Endothelial cell of umbilical vein (primary cell): ENCODE results near the gene TEX29. TPM values are rescaled to one million over a fixed set of nuclear protein-coding genes. Genes with fewer than 3 reads are reported as not detected.

Experiments used
- BruUV-seq: library from RNA; stranded (reverse); fragments of 400-500 nt; replicated peaks from 2 replicates; lab custom pipeline; 2021; lab: Mats Ljungman, UMichigan
- CTCF ChIA-PET: fragments of 300-600, 350-600 bp; sonication (Branson Sonifier 250); formaldehyde crosslinking; loops from one replicate; lab custom pipeline; 2021; ENCODE audit warnings: antibody characterized with exemption, inconsistent platforms; lab: Charles Lee
- POLR2A ChIA-PET: fragments of 300-600, 350-600 bp; sonication (Branson Sonifier 250); formaldehyde crosslinking; loops from one replicate; lab custom pipeline; 2021; ENCODE audit warnings: antibody characterized with exemption, inconsistent platforms; lab: Charles Lee
- DNase-seq: peaks from one replicate; pipeline ENCODE4 v3.0.0-alpha.2; 2011; ENCODE audit warnings: low read depth, low spot score
- FAIRE-seq: peaks from 2 replicates; lab custom pipeline; 2011; peaks lifted over from hg19 to GRCh38; lab: Jason Lieb, UNC
- H2AFZ ChIP-seq: 2 replicates; pipeline ENCODE4 v1.6.0; 2012; ENCODE audit warnings: low read depth, low read length, control low read depth, inconsistent platforms
- H3K27ac ChIP-seq: 2 replicates; pipeline ENCODE4 v1.5.1; 2011; ENCODE audit warnings: low read depth, mild to moderate bottlenecking, control low read depth, low read length, moderate library complexity; ENCODE audit not compliant: insufficient read depth
- H3K27me3 ChIP-seq, 2 experiments: 2 replicates each; pipeline versions ENCODE4 v1.6.0 to v1.6.1; 2011; ENCODE audit warnings: low read length in 2 of 2, mixed read lengths in 1 of 2; ENCODE audit not compliant: control insufficient read depth in 2 of 2, insufficient read depth in 2 of 2
- H3K36me3 ChIP-seq, 2 experiments: 2 replicates in 1 of 2; 3 replicates in 1 of 2; pipeline ENCODE4 v1.5.1; 2011; ENCODE audit warnings: low read length in 2 of 2, mild to moderate bottlenecking in 1 of 2, moderate library complexity in 1 of 2; ENCODE audit not compliant: control insufficient read depth in 2 of 2, insufficient read depth in 2 of 2; ENCODE audit errors: extremely low read depth in 1 of 2
- H3K4me1 ChIP-seq: 3 replicates; pipeline ENCODE4 v1.5.1; 2011; ENCODE audit warnings: mild to moderate bottlenecking, low read length; ENCODE audit not compliant: control insufficient read depth, insufficient read depth; ENCODE audit errors: extremely low read depth
- H3K4me2 ChIP-seq: 2 replicates; pipeline ENCODE4 v1.6.1; 2011; ENCODE audit warnings: low read length, control low read depth, mixed read lengths; ENCODE audit not compliant: insufficient read depth
- H3K4me3 ChIP-seq, 3 experiments: fragments of 200-600 bp in 1 of 3; sonication (generic), shearing (Covaris generic) in 1 of 3; replicated peaks in 1 of 3; 2 replicates each; pipeline ENCODE4 v1.5.1; 2011 to 2016; ENCODE audit warnings: control low read depth in 3 of 3, low read length in 3 of 3, mild to moderate bottlenecking in 2 of 3, inconsistent platforms in 1 of 3, low read depth in 1 of 3, moderate library complexity in 1 of 3; ENCODE audit not compliant: insufficient read depth in 1 of 3
- H3K79me2 ChIP-seq: 2 replicates; pipeline ENCODE4 v1.6.0; 2012; ENCODE audit warnings: low read length, inconsistent platforms; ENCODE audit not compliant: control insufficient read depth, insufficient read depth
- H3K9ac ChIP-seq: replicated peaks from 2 replicates; pipeline ENCODE3; 2011; ENCODE audit warnings: low read length, control low read depth; ENCODE audit not compliant: insufficient read depth; ENCODE audit errors: extremely low read depth
- H3K9me1 ChIP-seq: replicated peaks from 3 replicates; pipeline ENCODE4 v1.6.0; 2011; ENCODE audit warnings: mild to moderate bottlenecking, low read length; ENCODE audit not compliant: control insufficient read depth, insufficient read depth; ENCODE audit errors: extremely low read depth
- H3K9me3 ChIP-seq: replicated peaks from 2 replicates; pipeline ENCODE4 v1.5.1; 2012; ENCODE audit warnings: low read length, inconsistent platforms; ENCODE audit not compliant: control insufficient read depth, insufficient read depth
- H4K20me1 ChIP-seq: replicated peaks from 2 replicates; pipeline ENCODE3; 2011; ENCODE audit warnings: mild to moderate bottlenecking, low read length; ENCODE audit not compliant: control insufficient read depth, insufficient read depth; ENCODE audit errors: extremely low read depth
- EZH2 ChIP-seq: IDR thresholded peaks from 2 replicates; pipeline ENCODE4 v1.6.1; 2012; ENCODE audit warnings: borderline replicate concordance, low read depth, mild to moderate bottlenecking, moderate library complexity, low read length, inconsistent platforms; ENCODE audit not compliant: severe bottlenecking
- FOS ChIP-seq: IDR thresholded peaks from 2 replicates; pipeline ENCODE4 v1.6.1; 2011; ENCODE audit warnings: mild to moderate bottlenecking, low read length, moderate library complexity, borderline replicate concordance; ENCODE audit not compliant: insufficient read depth
- GATA2 ChIP-seq: IDR thresholded peaks from 2 replicates; pipeline ENCODE4 v1.7.0; 2011; ENCODE audit warnings: low read depth, mild to moderate bottlenecking, moderate library complexity, mixed read lengths, low read length; ENCODE audit not compliant: insufficient read length, insufficient read depth
- MYC ChIP-seq: IDR thresholded peaks from one replicate; pipeline ENCODE4 v1.6.1; 2011; ENCODE audit warnings: mild to moderate bottlenecking, low read depth, low read length
- POLR2A ChIP-seq: IDR thresholded peaks from 2 replicates; pipeline ENCODE4 v1.6.1; 2012; ENCODE audit warnings: low read depth, mild to moderate bottlenecking, control low read depth, low read length
- POLR2AphosphoS5 ChIP-seq: IDR thresholded peaks from 2 replicates; pipeline ENCODE4 v1.6.1; 2012; ENCODE audit warnings: low read depth, mild to moderate bottlenecking, control low read depth, low read length, moderate library complexity; ENCODE audit not compliant: insufficient read depth
- dilution Hi-C: fragments of 300-500 bp; cut with MboI; formaldehyde crosslinking; loops from one replicate; pipeline ENCODE4 v1.15.0; 2019; ENCODE audit warnings: low sequenced_read_pairs; ENCODE audit not compliant: extremely low pct_ligation_motif_present
- intact Hi-C: fragments of 100-400 bp; cut with micrococcal nuclease; formaldehyde crosslinking; loops from one replicate; pipeline ENCODE4 v1.10.0; 2022
- polyA plus RNA-seq, 4 experiments: library from polyadenylated mRNA; depleted of rRNA in 3 of 4; stranded (reverse) in 3 of 4; unstranded in 1 of 4; fragments of >200 nt; gene quantifications; 2 replicates each; pipeline versions ENCODE4 v1.2.1 to v1.2.3, GENCODE V29; 2011 to 2012; ENCODE audit warnings: missing spikeins in 1 of 4
- total RNA-seq: library from RNA; stranded (reverse); gene quantifications from 2 replicates; pipeline ENCODE4 v1.2.3, GENCODE V29; 2021
- TF ChIP-seq, protein P1 (sequence below), 2 donors: IDR thresholded peaks; 1 replicate in 1 of 2; 2 replicates in 1 of 2; pipeline ENCODE4 v1.5.1; 2011; ENCODE audit warnings: low read length in 2 of 2, mild to moderate bottlenecking in 2 of 2, moderate library complexity in 2 of 2, control low read depth in 1 of 2, inconsistent platforms in 1 of 2, low read depth in 1 of 2; ENCODE audit not compliant: insufficient read depth in 1 of 2; ENCODE audit errors: extremely low read depth in 1 of 2

Gene TEX29
- total and polyA plus RNA-seq, 2 donors (not counting 3 experiments of a cell fraction or from before 2014, with no cell fraction given) = 0.44 TPM; not detected in 1

DNA sequence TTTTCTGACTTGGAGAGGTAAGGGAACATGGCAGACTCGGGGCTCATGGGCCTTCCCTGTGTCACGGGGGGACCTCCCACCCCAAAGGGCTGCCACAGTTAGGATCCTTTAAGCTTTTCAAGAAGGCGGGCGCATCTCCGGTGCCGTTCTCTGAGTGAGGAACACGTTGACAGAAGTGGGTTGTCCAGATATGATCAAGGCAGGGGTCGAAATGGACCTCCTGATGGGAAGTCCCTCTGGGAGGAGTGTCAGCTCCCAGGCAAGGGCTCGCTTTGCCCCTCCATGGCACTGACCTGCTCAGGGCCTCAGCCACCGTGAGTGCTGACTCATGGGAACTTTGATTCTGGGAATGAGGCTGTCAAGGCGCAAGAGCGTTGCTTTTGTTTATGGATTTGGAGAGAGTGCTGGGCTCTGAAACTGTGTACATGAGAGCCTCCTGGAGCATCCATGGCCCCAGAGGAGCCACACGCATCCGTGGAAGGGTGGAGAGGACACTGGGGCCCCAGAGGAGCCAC lies 6.5 kb upstream of the TEX29 start:
- dilution Hi-C loops = no loop called here
- H3K27me3 ChIP-seq = no peaks in the 10 kb centered on the region
- no peak overlapping the region for H3K27ac ChIP-seq
- no peak overlapping the region for H3K4me2 ChIP-seq
- TF ChIP-seq GATA2 = no peak
- TF ChIP-seq POLR2AphosphoS5 = no peak
- TF ChIP-seq, protein P1, sequence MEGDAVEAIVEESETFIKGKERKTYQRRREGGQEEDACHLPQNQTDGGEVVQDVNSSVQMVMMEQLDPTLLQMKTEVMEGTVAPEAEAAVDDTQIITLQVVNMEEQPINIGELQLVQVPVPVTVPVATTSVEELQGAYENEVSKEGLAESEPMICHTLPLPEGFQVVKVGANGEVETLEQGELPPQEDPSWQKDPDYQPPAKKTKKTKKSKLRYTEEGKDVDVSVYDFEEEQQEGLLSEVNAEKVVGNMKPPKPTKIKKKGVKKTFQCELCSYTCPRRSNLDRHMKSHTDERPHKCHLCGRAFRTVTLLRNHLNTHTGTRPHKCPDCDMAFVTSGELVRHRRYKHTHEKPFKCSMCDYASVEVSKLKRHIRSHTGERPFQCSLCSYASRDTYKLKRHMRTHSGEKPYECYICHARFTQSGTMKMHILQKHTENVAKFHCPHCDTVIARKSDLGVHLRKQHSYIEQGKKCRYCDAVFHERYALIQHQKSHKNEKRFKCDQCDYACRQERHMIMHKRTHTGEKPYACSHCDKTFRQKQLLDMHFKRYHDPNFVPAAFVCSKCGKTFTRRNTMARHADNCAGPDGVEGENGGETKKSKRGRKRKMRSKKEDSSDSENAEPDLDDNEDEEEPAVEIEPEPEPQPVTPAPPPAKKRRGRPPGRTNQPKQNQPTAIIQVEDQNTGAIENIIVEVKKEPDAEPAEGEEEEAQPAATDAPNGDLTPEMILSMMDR (IDR thresholded peaks at IDR 0.05; ENCODE audit: extremely low read depth in 1 of 2, insufficient read depth in 1 of 2, low read depth in 1 of 2, low read length in 2 of 2) = no peak
- TF ChIP-seq FOS = no peak
- no peak for TF ChIP-seq POLR2A
- no peak for TF ChIP-seq EZH2
- no peak for TF ChIP-seq MYC
- no peak for DNase-seq
- peaks cover 3% of the 10 kb centered on the region for H3K79me2 ChIP-seq
- H3K9me3 ChIP-seq = no peaks in the 10 kb centered on the region
- FAIRE-seq = no peak
- CTCF ChIA-PET = no interaction called here
- peaks cover 4% of the 10 kb centered on the region for H3K4me1 ChIP-seq
- no peak overlapping the region for H3K9ac ChIP-seq
- POLR2A ChIA-PET = no interaction called here
- peaks cover 5% of the 10 kb centered on the region for H4K20me1 ChIP-seq
- no peak overlapping the region for H2AFZ ChIP-seq
- BruUV-seq = no TSS peak
- intact Hi-C loops = no loop called here
- no peaks in the 10 kb centered on the region for H3K9me1 ChIP-seq
- H3K4me3 ChIP-seq = no peak overlapping the region
- peaks cover 0 to 4% of the 10 kb centered on the region in 2 experiments for H3K36me3 ChIP-seq
